GM18517 (cell line): ENCODE results near the gene ABCA2.
"Not testable (repeated sequence)": the region's sequence is repeated elsewhere in the genome, so short reads cannot be mapped to it uniquely, and the experiment has no call there.

Source experiments
- ATAC-seq: cut with Tn5 transposase; IDR thresholded peaks from one replicate; pipeline ENCODE4 v1.9.1; 2021; ENCODE audit warnings: mild to moderate bottlenecking, moderate library complexity; ENCODE audit not compliant: unreplicated experiment

Gene ABCA2

GRCh38 chr9:137048655-137049543, 20.9 kb upstream of the ABCA2 start:
- no peak for ATAC-seq

GRCh38 chr9:137046088-137046787, 18.2 kb upstream of the ABCA2 start, which contains the start of gene NPDC1:
TSS of gene NPDC1 (minus strand) at chr9:137046177. CDS start at chr9:137045989, 188 bp downstream.
- no peak for ATAC-seq

- no peak for ATAC-seq
Measured at GRCh38 chr9:137045294-137046087, 17.5 kb upstream of the ABCA2 start.

GRCh38 chr9:137044502-137045177, 16.6 kb upstream of the ABCA2 start:
- ATAC-seq, result no peak

GRCh38 chr9:137044037-137044436, 16.0 kb upstream of the ABCA2 start:
- ATAC-seq, result no peak

GRCh38 chr9:137042751-137043727, 15.0 kb upstream of the ABCA2 start:
- no peak for ATAC-seq

- ATAC-seq, result no peak
Measured at GRCh38 chr9:137041124-137041523, 13.1 kb upstream of the ABCA2 start.

- no peak for ATAC-seq
Measured at GRCh38 chr9:137040568-137040967, 12.5 kb upstream of the ABCA2 start.

- no peak for ATAC-seq
Measured at GRCh38 chr9:137039611-137040366, 11.8 kb upstream of the ABCA2 start.

GRCh38 chr9:137038916-137039315, 10.9 kb upstream of the ABCA2 start:
- ATAC-seq, result no peak

- ATAC-seq, result no peak
Measured at GRCh38 chr9:137037483-137037882, 9.4 kb upstream of the ABCA2 start.

- ATAC-seq, result no peak
Measured at GRCh38 chr9:137037035-137037434, 9.0 kb upstream of the ABCA2 start.

GRCh38 chr9:137035937-137036336, 7.9 kb upstream of the ABCA2 start:
- no peak for ATAC-seq

- no peak for ATAC-seq
Measured at GRCh38 chr9:137035507-137035834, 7.4 kb upstream of the ABCA2 start.

GRCh38 chr9:137034709-137035506, 6.9 kb upstream of the ABCA2 start:
- peak; percentile 54 for ATAC-seq

- no peak for ATAC-seq
Measured at GRCh38 chr9:137034039-137034708, 6.1 kb upstream of the ABCA2 start.

GRCh38 chr9:137033481-137033880, 5.4 kb upstream of the ABCA2 start:
- ATAC-seq, result not testable (repeated sequence)

GRCh38 chr9:137032858-137033257, 4.8 kb upstream of the ABCA2 start:
- no peak for ATAC-seq
